ENCODE results near the gene SH2D2A.

GRCh38 chr1:156795374-156795733 is 21.3 kb downstream of the SH2D2A start:
- no peak for TF ChIP-seq CTCF (IDR thresholded peaks at IDR 0.05; ENCODE audit: insufficient read depth, low read length, poor library complexity, severe bottlenecking)
- TF ChIP-seq EZH2phosphoT487 (conservative IDR thresholded peaks at IDR 0.05; ENCODE audit: low read length) = no peak

All from SU-DHL-6 (cell line).